GM23248 (cell line): ENCODE results near the gene DIO3.

Source experiments
- EZH2 ChIP-seq: fragments of 200-600 bp; sonication (generic); IDR thresholded peaks from 2 replicates; pipeline ENCODE4 v1.6.1; 2018; ENCODE audit warnings: antibody characterized with exemption, mild to moderate bottlenecking; ENCODE audit not compliant: insufficient read depth, poor library complexity, severe bottlenecking
- EZH2phosphoT487 ChIP-seq: fragments of 200-600 bp; sonication (generic); IDR thresholded peaks from 2 replicates; pipeline ENCODE4 v1.6.1; 2018; ENCODE audit warnings: antibody characterized with exemption, moderate library complexity, mild to moderate bottlenecking, low read depth; ENCODE audit not compliant: insufficient read depth

GRCh38 chr14:101593411-101594238 lies 32.3 kb downstream of the DIO3 start:
- TF ChIP-seq EZH2 (no peak), EZH2phosphoT487 (no peak)
